Measurements from ENCODE around the gene C7orf25.
A peak's percentile ranks its signal among the peaks of the same experiment; 100 is the strongest.

C7orf25 gene

DNA sequence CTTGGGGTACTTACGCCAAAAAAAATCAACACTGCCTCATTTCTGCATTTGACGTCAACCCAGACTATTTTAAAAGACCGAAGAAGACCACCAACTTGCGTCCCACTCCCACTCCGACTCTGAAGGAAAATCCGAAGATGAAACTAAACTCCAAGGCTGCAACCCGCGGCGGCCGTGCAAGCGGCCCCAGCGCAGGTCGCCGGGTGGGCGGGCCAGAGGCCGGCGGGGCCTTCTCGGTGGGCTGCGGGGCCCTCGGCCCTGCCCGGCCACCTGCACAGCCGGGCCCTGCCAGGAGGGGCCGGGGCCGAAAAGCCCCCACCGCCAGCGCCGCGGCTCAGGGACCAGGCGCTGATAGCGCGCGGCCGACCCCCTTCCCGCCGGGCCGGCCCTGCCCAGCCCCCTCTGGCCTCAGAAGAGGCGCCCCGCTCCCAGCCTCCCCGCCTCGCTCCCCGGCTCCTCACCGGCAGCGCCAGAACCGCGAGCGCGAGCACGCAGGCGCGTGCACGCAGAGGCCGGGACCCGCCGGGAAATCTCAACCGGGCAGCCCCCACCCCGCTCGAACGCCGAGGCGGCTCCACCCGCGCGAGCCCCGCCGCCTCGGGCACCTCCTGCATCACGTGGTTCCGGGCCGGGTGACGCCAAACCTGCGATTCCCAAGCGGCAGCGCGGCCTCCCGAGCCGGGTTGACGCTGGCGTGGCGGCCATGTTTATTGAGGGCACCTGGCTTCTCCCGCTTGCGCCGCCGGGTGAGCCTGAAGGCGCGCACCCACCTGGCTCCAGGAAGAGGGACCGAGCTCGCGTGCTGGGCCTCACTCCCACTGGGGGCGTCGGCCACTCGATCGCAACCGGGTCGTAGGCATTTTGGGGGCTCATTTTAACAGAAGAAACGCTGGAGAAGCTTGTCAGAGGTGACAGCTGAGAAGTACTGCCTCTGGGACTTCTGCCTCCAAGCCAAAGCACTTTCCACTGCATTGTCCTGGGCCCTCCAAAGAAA is at the start of gene C7orf25:
Gene C7orf25 (minus strand): TSS at position 617 of the 994 bp plus-strand sequence. CDS start 1,170 bp downstream, outside the sequence.
- no peak for DNase-seq (ENCODE audit: low read depth)

DNA sequence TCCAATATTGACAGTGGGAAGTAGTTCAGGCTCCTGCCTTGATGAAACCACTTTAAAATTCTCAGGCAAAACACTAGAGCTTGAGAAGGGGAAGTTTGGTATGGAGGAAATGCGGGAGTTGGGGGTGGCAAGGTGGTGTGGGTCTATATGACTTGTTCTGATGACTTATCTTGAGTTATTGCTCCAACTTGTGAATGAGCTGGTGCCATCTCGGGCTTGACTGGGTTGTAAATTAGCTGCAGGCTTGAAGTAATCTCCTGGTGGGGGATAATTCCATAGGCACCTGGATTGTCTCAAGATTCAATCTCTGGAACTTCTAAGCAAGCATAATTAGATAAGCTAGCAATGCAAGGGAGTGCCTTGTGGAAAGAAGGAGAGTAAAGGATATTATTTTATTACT is 49.3 kb upstream of the C7orf25 start:
- no peak for DNase-seq (ENCODE audit: low read depth)

DNA sequence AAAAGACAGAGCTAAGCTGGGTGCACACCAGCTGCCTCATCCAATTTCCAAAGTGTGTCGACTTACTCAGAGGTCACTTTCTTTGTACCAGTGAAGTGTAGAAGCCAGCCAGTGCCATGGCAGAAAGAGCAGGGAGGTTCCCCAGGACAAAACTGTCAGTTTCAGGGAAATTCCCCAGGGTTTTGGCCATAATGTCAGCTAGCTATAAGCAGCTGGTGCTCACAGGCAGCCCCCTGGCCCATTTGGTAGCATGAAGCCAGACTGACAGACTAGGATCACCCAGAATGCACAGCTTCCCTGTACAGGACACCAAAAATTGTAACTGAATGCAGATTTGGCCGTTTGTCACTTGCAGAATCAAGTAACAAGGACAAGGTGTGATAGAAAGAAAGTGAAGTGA is 48.9 kb upstream of the C7orf25 start:
- no peak for DNase-seq (ENCODE audit: low read depth)

DNA sequence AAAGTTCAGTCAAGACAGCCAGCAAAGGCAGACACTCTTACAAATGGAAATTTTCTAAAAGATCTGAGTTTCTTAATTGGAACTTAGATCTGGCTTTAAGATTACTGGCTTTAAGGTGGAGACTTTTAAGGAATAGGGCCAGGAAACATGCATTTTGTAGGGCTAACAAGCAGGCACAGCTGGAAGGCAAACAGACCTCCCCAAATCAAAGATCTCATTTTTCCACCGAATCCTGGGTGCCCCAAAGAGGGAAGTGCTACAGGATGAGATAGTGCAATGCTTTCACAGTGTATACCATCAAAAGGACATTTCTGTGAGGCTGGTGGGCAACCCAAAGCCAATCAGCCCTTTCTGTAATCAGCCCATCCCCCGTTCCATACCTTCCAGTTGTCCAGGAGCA is 47.7 kb upstream of the C7orf25 start:
- DNase-seq (ENCODE audit: low read depth) = no peak

DNA sequence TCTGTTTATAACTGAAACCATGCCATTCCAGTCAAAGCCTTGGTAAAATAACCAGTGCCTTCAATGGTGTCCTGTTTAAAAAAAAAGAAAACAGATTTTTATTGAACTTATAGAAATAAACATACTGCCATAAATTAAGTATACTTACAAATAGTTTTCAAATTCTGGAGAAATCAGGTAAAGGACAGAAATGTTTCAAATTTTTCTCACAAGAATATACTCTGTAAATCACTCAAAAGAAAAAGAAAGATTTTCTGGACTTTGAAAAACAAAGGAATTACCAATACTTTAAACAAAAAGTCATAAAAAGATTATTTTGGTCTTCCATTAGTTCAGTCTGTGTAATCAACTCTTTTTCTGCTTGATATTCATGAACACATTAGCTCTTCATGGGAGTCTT is 44.2 kb upstream of the C7orf25 start:
- no peak for DNase-seq (ENCODE audit: low read depth)

DNA sequence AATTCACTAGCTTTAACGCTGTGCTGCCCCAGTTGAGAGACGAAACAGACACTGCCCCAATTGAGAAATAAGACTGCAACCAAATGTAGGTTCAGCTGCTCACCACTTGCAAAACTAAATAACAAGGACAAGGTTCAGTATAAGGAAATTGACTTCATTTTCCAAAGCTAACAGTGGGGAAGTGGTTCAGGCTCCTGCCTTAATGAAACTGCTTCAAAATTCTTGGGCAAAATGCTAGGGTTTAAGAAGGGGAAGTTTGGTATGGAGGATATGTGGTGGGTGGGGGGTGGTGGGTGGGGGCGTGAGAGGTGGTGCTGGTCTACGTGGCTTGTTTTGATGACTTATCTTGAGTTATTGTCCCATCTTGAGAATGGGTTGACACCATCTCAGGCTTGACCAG is 42.1 kb upstream of the C7orf25 start:
- no peak for DNase-seq (ENCODE audit: low read depth)

DNA sequence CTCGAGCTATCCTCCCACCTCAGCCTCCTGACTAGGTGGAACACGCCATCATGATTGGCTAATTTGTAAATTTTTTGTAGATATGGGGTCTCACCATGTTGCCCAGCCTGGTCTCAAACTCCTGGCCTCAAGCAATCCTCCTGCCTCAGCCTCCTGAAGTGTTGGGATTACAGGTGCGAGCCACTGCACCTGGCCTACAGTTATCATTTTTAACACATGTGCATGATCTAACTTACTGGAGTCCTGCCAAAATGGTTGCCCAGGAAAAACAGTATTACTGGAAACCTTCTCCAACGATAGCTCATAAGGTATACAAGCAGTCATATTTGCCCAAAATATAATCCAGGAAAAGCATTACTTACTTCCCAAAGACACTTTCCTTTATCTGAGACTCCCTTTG is 40.5 kb upstream of the C7orf25 start:
- DNase-seq (ENCODE audit: low read depth) = no peak

DNA sequence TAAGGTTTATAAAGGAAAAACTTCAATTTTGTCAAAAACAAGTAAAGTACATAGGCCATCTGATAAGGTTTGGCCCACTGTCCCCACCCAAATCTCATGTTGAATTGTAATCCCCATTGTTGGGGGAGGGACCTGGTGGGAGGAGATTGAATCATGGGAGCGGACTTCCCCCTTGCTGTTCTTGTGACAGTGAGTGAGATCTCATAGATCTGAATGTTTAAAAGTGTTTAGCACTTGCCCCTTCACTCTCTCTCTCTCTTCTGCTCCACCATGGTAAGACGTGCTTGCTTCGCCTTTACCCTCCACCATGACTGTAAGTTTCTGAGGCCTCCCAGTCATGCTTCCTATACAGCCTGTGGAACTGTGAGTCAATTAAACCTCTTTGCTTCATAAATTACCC is 38.5 kb upstream of the C7orf25 start:
- no peak for DNase-seq (ENCODE audit: low read depth)

DNA sequence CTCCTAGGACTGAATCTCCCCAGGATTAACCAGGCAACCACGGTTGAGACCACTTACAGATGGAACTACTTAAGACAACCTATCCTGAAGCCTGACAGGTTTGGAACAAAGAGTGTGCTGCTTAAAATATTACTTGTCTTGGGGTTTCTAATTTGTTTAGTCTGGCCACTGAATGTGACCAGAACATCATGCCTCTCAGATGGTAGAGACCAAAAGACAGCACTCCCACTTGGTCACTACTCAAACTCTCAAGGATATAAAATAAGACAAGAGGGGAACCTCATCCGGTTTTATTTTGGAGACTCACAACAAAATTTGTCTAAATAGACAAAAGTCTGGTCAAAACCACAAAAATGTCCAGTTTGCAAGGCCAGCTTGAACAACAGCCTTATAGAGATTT is 35.7 kb upstream of the C7orf25 start:
- no peak for DNase-seq (ENCODE audit: low read depth)

DNA sequence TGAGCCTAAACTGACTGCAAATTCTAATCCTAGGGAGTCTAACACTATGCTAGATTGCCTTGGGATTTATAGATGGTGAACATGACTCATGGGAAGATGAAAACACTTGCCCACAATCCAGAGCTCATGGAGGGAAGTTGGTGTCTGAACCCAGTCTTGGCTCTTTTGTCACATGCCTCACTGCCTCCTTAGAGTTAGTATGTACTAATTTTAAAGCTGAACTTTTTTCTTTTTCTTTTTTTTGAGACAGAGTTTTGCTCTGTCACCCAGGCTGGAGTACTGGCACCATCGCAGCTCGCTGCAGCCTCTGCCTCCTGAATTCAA is 34.7 kb upstream of the C7orf25 start:
- DNase-seq (ENCODE audit: low read depth) = no peak

DNA sequence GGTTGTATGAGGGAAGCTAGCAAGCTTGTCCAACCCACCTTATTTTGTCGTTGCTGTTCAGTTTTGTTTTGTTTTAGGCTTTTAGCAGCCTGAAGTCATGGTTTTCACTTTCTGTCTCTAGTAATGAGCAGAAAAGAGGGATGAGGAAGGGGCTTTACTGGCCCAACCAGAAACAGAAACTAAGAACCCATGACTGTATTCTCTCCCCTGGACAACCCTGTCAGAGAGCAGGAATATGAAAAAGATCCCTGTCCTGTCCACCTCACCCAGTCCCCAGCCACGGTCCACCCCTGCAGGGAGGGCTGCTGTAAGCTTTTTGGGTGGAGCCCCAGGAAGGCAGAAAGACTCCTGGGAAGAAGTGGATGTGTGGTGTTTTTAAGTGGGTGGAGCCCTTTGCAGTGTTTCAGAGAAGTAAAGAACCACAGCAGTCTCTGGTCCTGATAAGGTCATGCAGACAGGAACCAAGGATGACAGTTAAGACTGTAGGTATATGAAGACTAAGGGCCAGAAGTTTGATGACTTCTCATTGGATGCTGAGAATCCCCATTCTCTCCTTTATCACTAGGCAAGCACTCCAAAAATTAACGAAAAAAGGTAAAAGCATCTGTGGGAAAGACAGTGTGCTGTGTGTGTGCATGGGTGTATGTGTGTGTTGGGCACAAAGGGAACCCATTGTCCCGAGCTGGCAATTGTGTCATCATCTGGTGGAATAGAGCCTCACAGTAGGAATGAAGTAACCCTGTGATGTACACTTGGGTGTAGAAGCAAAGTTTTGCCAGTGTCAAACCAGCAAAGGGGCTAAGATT is 34.2 kb upstream of the C7orf25 start:
- no peak for DNase-seq (ENCODE audit: low read depth)

DNA sequence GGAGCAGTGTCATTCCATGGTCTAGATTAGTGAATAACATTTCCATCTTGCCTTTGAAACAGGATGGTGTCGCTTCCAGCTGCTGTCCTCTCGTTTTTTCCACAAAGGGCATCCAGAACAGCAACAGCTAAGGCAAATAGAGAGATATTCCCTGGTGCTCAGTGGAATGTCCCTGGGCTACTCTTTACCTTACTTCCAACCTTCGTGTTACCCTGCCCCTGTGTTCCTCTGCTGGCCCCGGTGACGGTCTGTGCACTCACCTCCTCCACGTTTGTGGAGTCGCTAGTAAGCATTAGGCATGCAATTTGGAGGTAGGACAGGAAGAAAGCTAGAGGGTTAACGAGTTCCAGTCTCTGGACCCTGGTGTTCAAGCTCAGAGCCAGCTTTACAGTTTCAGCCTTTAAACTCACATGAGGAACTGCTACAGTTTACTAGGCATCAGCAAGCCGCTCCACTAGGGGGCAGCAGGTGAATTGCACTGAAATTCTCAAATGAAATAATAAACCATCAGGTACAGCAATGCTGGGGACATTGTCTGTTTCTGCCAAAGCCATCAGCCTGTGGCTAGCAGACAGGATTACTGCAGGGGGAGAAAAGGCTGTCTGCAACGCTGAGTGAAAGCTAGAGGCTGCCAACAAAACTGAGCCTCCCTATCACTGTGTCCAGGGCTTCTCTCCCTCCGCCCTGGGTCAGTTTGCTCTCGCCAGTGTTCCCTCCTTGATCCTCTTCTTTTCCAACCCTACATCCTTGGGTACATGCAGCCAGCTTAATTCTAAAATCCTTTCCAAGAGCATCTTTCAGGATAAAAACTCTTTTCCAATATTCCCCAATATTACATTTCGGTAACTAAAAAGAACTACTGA is 29.3 kb upstream of the C7orf25 start:
- DNase-seq (ENCODE audit: low read depth) = no peak

DNA sequence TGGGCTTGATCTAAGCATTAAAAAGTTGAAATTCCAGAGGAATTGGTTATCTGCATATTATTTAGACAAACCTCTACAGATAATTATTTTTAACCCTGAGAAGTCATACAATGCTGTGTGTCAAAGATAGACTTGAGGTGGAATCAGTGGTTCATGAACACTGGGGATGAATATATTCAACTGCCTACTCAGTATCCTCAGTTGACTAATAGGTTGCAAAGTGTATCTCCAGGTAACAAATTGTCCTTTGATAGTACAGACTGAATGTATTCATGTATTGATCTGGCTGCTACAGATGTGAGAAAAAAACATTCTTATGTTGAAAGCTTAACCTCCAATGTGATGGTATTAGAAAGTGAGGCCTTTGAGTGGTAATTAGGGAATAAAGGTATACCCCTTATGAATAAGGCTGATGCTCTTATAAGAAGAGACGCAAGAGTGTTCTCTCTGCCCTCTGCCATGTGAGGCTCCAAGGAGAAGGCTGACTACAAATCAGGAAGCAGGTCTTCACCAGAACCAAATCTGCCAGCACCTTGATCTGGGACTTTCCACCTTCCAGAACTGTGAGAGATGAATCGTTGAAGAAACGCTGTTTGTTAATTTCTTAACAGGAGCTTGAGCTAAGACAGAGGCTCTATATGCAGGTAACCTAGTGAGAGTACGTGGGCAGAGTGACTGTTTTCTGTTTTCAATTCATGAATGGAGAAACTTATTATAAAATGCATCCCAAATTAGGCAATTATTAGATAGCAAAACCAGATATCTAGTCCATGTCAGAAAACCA is 27.8 kb upstream of the C7orf25 start:
- no peak for DNase-seq (ENCODE audit: low read depth)

DNA sequence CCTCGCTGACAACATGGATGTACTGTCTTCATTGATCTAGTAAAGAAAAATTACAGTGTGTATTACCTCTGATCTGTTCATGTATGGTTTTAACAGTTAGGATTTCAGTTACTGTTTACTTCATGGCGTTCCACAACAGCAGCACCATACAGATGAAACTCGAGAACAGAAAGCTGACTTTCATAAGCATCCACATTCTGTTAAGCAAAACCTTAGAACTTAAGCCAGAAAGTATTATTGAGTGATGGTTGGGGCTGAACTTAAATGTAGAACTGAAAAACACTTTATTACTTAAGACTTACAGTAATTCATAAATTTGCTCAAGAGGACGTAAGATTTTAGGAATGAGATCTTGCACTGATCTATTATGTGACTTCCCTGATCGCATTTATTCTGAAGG is 24.0 kb upstream of the C7orf25 start:
- DNase-seq (ENCODE audit: low read depth) = no peak

DNA sequence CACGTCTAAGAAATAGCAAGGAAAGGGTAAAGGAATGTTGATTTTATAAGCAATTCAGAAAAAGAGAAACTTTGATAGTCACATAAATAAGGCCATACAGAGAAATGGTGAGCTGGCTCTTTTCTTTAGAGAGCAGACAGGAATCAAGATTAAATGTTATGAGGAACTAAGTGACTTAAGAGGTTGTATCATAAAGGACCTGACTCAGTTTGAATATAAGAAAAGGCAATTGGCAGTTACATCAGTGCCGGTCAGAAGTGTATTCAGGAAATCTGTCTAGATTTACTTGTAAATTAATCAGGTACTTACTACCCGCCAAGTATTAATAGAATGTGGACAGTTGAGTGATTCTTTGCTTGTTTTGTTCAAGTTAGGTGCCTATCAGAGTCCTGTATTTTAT is 22.4 kb upstream of the C7orf25 start:
- no peak for DNase-seq (ENCODE audit: low read depth)

DNA sequence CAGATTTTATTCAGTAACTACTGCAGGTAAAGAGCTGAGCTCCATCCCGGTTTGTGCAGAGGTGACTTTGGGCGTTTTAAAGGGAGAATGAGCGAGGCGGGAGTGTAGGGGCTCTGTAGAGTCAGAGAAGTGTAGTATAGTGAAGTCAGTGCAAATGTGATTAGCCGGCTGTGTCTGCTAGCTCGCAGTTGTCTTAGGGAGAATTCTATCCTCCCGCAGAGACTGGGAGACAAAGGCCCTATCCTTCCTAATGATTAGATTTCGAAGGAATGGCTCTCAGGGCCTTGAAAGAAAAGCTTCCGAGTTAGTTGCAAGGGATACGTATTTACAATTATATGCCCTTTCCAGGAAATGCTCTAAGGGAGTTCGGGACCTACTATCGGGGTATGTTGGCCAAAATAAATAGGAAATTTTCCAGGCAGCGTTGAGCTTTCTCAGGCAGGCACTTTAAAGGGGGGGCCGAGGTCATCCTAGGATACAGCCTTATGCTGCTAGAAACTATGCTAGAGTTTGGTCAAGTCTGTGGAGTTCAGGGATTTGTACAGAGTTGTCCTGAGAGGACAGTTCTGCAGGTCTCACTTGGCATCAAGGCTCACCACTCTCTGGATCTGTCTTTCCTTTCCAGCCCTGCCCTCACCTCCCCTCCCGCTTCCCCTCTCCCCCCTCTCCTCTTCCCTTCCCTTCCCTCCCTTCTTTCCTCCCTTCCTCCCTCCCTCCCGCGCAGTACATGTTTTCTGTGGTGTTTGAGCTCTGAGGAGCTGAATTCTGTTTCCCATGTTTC is 21.1 kb upstream of the C7orf25 start:
- DNase-seq (ENCODE audit: low read depth) = no peak

DNA sequence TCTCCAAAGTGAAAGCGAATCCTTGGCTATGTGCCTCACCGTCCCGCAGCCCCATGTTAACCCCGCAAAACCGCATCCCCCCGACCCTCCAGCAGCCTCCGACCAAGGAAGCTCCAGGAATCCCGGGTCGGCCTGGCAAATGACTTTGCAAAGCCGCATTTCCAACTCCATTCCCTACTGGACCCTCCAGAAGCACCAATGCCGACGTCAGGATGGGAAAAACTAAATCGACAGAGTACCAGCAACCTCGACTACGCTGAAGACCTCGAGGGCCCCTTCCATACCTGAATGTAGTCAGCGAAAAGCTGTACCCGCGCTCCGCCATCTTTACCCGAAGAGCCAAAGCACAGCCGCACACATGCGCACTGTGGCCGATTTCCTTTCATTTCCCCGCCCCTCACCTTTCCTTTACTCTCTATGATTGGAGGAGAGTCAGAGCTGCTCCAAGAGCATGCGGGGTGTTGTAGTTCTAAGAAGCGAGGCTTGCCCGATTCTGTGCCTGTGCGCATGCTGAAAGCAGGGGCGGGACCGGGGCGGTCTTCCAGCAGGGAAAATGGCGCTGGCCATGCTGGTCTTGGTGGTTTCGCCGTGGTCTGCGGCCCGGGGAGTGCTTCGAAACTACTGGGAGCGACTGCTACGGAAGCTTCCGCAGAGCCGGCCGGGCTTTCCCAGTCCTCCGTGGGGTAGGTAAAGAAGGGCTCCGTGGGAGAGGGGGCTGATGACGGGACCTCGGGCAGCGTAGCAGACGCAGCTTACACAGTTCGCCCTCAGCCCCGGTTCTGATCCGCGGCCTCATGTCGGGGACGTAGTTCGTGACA is 20.2 kb upstream of the C7orf25 start, which contains the start of the genes MRPL32 and PSMA2:
Gene MRPL32 (plus strand): TSS at position 543 of the 818 bp plus-strand sequence. CDS start 11 bp downstream, at position 554.
Gene PSMA2 (minus strand): TSS at position 341 of the 818 bp plus-strand sequence. CDS start 16 bp downstream, at position 325.
- peak; percentile 89 for DNase-seq (ENCODE audit: low read depth)

DNA sequence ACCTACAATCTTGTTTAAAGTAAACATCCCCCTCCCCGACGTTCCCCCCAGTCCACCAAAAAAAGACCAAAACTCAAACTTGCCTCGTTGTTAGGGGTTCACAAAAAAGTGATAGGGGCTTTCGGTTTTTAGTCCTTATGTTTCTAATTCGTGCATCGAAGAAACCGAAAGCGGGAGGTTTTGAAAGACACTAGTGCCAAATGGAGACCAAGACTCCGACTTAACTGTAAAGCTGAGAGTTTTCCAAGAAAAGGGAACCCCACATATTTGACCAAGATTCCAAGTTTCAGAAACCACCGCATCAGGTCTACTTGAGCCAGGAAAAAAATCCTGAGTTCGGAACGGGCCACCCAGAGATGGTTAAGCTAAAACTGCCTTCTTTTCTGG is 19.6 kb upstream of the C7orf25 start:
- no peak for DNase-seq (ENCODE audit: low read depth)

DNA sequence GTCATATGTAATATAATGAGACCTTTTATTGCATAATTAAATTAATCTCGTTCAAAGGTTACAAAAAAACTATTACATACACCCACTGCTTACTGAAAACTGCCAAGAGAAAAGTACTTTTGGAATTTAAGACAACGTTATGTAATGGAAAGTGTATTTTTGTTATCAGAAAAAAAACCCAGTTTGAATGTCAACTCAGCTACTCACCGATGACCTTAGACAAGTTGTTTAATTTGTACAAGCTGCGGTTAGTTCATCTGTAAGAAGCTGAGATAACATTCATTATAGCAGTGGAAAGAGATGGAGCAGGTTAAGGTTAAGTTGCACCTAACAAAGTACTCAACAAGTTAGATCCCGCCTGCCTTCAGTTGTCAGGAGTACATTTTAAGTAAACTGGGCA is 19.0 kb upstream of the C7orf25 start:
- DNase-seq (ENCODE audit: low read depth) = no peak

All from GM04503 (cell line).